Thyroid gland (tissue), 4 donors: Measurements from ENCODE around the gene METTL15. TPM values are rescaled to one million over a fixed set of nuclear protein-coding genes. Genes with fewer than 3 reads are reported as not detected.
"Not testable (repeated sequence)": the region's sequence is repeated elsewhere in the genome, so short reads cannot be mapped to it uniquely, and the experiment has no call there.

Experiments used
- DNase-seq, 2 donors: peaks; one replicate each; pipeline ENCODE4 v3.0.0-alpha.2; 2019
- H3K27ac ChIP-seq, 3 donors: fragments of 200-600 bp; sonication (generic); 1 replicate in 2 of 3; 2 replicates in 1 of 3; pipeline ENCODE4 v1.5.1; 2016 to 2019; ENCODE audit warnings: mild to moderate bottlenecking in 1 of 3, moderate library complexity in 1 of 3
- H3K27me3 ChIP-seq: fragments of 200-600 bp; sonication (generic); one replicate; pipeline ENCODE4 v1.5.1; 2019
- H3K36me3 ChIP-seq, 2 donors: fragments of 200-600 bp; sonication (generic); one replicate each; pipeline ENCODE4 v1.5.1; 2016 to 2019
- H3K4me1 ChIP-seq, 2 donors: fragments of 200-600 bp; sonication (generic); one replicate each; pipeline ENCODE4 v1.5.1; 2017 to 2019
- H3K4me3 ChIP-seq, 3 donors: fragments of 200-600 bp; sonication (generic); replicated peaks in 1 of 3; 1 replicate in 2 of 3; 2 replicates in 1 of 3; pipeline ENCODE4 v1.5.1; 2016; ENCODE audit warnings: mild to moderate bottlenecking in 1 of 3
- H3K9me3 ChIP-seq: fragments of 200-600 bp; sonication (generic); one replicate; pipeline ENCODE4 v1.5.1; 2017
- CTCF ChIP-seq, 6 experiments: fragments of 200-600 bp in 3 of 6; fragments of 450-650 bp in 3 of 6; sonication (generic) in 3 of 6; IDR thresholded peaks; one replicate each; pipeline ENCODE4 v1.5.1; 2016 to 2019; ENCODE audit warnings: antibody characterized with exemption in 6 of 6, mild to moderate bottlenecking in 2 of 6, inconsistent platforms in 1 of 6, moderate library complexity in 1 of 6
- POLR2A ChIP-seq, 2 donors: fragments of 450-650 bp; IDR thresholded peaks; one replicate each; pipeline ENCODE4 v1.6.1; 2017; ENCODE audit warnings: antibody characterized with exemption in 2 of 2, mild to moderate bottlenecking in 2 of 2, moderate library complexity in 1 of 2
- WGBS, 2 donors: methylation state at CpG; one replicate each; pipeline ENCODE4 v1.1.5; 2017; 5-methylcytosine and 5-hydroxymethylcytosine counted together
- intact Hi-C: fragments of 100-400 bp; cut with DNase I; formaldehyde crosslinking; loops from one replicate; pipeline ENCODE4 v1.15.1; 2023
- total RNA-seq, 4 donors: library from RNA; depleted of rRNA; stranded (reverse); fragments of >200 nt; gene quantifications; one replicate each; pipeline ENCODE4 v1.2.3, GENCODE V29; 2016

METTL15 gene
- total RNA-seq, 4 donors from 2014 or later = 13.3 to 40.2 (median 23.4) TPM

GRCh38 chr11:28123151-28123581, 15.0 kb downstream of the METTL15 start:
- Histone ChIP-seq H3K4me1 (no peaks in the 10 kb centered on the region), H3K4me3 (no peak overlapping the region), H3K9me3 (no peaks in the 10 kb centered on the region), H3K36me3 (no peaks in the 10 kb centered on the region), H3K27ac (no peak overlapping the region), H3K27me3 (no peaks in the 10 kb centered on the region)
- TF ChIP-seq POLR2A (IDR thresholded peaks at IDR 0.05) (no peak), CTCF (IDR thresholded peaks at IDR 0.05) (no peak)
- WGBS, 2 donors = 84 to 90% methylated on average over 3 of the region's 3 CpGs
- DNase-seq = no peak
- intact Hi-C loops = no loop called here

- Histone ChIP-seq H3K4me3 (no peak overlapping the region), H3K4me1 (no peaks in the 10 kb centered on the region), H3K27me3 (no peaks in the 10 kb centered on the region), H3K9me3 (no peaks in the 10 kb centered on the region), H3K36me3 (peaks cover 0 to 5% of the 10 kb centered on the region in 2 donors), H3K27ac (no peak overlapping the region)
- 0 to 98% methylated on average over 1 of the region's 1 CpG for WGBS, 2 donors
- TF ChIP-seq CTCF (IDR thresholded peaks at IDR 0.05) (no peak), POLR2A (IDR thresholded peaks at IDR 0.05) (no peak)
- intact Hi-C loops = no loop called here
- no peak for DNase-seq
Measured at GRCh38 chr11:28132548-28132947, 24.4 kb downstream of the METTL15 start.

GRCh38 chr11:28133146-28133545, 25.0 kb downstream of the METTL15 start:
- Histone ChIP-seq H3K27me3 (no peaks in the 10 kb centered on the region), H3K4me1 (no peaks in the 10 kb centered on the region), H3K27ac (no peak overlapping the region), H3K4me3 (no peak overlapping the region), H3K9me3 (no peaks in the 10 kb centered on the region), H3K36me3 (peaks cover 0 to 5% of the 10 kb centered on the region in 2 donors)
- no peak for TF ChIP-seq CTCF (IDR thresholded peaks at IDR 0.05)
- no peak for TF ChIP-seq POLR2A (IDR thresholded peaks at IDR 0.05)
- no peak for DNase-seq
- 98% methylated on average over 3 of the region's 3 CpGs for WGBS, 2 donors
- intact Hi-C loops = no loop called here

GRCh38 chr11:28136157-28136556, 28.0 kb downstream of the METTL15 start:
- H3K4me1 ChIP-seq, intact Hi-C loops, H3K36me3 ChIP-seq, H3K27ac ChIP-seq, H3K27me3 ChIP-seq, H3K4me3 ChIP-seq, H3K9me3 ChIP-seq, DNase-seq: not testable (repeated sequence)
- 96 to 99% methylated on average over 4 of the region's 4 CpGs for WGBS, 2 donors

GRCh38 chr11:28137366-28137765, 29.2 kb downstream of the METTL15 start:
- Histone ChIP-seq H3K4me3 (no peak overlapping the region), H3K4me1 (no peaks in the 10 kb centered on the region), H3K9me3 (no peaks in the 10 kb centered on the region), H3K27me3 (no peaks in the 10 kb centered on the region), H3K36me3 (peaks cover 0 to 5% of the 10 kb centered on the region in 2 donors), H3K27ac (no peak overlapping the region)
- no peak for DNase-seq
- TF ChIP-seq CTCF (IDR thresholded peaks at IDR 0.05) (no peak), POLR2A (IDR thresholded peaks at IDR 0.05) (no peak)
- intact Hi-C loops = no loop called here
- 97 to 99% methylated on average over 3 of the region's 3 CpGs for WGBS, 2 donors

- no peaks in the 10 kb centered on the region for H3K9me3 ChIP-seq
- no peak overlapping the region for H3K4me3 ChIP-seq
- TF ChIP-seq POLR2A (IDR thresholded peaks at IDR 0.05) = no peak
- no peak for TF ChIP-seq CTCF (IDR thresholded peaks at IDR 0.05)
- intact Hi-C loops = no loop called here
- H3K36me3 ChIP-seq = peaks cover 0 to 5% of the 10 kb centered on the region in 2 donors
- H3K4me1 ChIP-seq = no peaks in the 10 kb centered on the region
- H3K27me3 ChIP-seq = no peaks in the 10 kb centered on the region
- WGBS, 2 donors = 98 to 100% methylated on average over 1 of the region's 1 CpG
- DNase-seq = no peak
- no peak overlapping the region for H3K27ac ChIP-seq
Measured at GRCh38 chr11:28137832-28138231, 29.6 kb downstream of the METTL15 start.
